ENCODE data around the gene GBP6.

- TF ChIP-seq POLR2A (IDR thresholded peaks at IDR 0.05) (no peak), CTCF (IDR thresholded peaks at IDR 0.05) (no peak), EP300 (IDR thresholded peaks at IDR 0.05) (no peak)
Measured at GRCh38 chr1:89363638-89364536, at the start of gene GBP6.

All from tibial nerve (tissue), 4 donors.